Measurements from ENCODE around the gene CFAP97. TPM values are rescaled to one million over a fixed set of nuclear protein-coding genes. Genes with fewer than 3 reads are reported as not detected.
"Not testable (repeated sequence)": the region's sequence is repeated elsewhere in the genome, so short reads cannot be mapped to it uniquely, and the experiment has no call there.

Gene CFAP97
- total and polyA plus RNA-seq, 2 donors (not counting 1 experiment from before 2014, with no cell fraction given) = 11.3 to 32.0 TPM

GRCh38 chr4:185243879-185244278, 40.1 kb upstream of the CFAP97 start:
- POLR2A ChIA-PET = no interaction called here
- no peaks in the 10 kb centered on the region for H3K27me3 Mint-ChIP-seq
- H3K27ac Mint-ChIP-seq = no peak overlapping the region
- DNase-seq = no peak
- Histone ChIP-seq H3K4me2 (replicated peaks; ENCODE audit: low read depth, low read length, poor library complexity, severe bottlenecking) (no peak overlapping the region), H3K79me2 (ENCODE audit: control insufficient read depth, insufficient read depth, low read length) (peaks cover 76% of the 10 kb centered on the region), H3K9ac (ENCODE audit: low read length) (no peak overlapping the region), H3K4me1 (ENCODE audit: control insufficient read depth in 2 of 2, insufficient read depth in 2 of 2, low read length in 2 of 2) (peaks cover 0 to 5% of the 10 kb centered on the region in 2 donors), H3K27ac (ENCODE audit: low read length in 2 of 2) (no peak overlapping the region), H3K27me3 (replicated peaks in 1 of 4; ENCODE audit: control extremely low read depth in 1 of 4, control insufficient read depth in 3 of 4, insufficient read depth in 4 of 4, low read length in 3 of 4) (no peaks in the 10 kb centered on the region), H3K36me3 (replicated peaks in 1 of 2; ENCODE audit: control extremely low read depth in 1 of 2, control insufficient read depth in 1 of 2, extremely low read depth in 1 of 2, insufficient read depth in 2 of 2, low read length in 1 of 2) (no peaks in the 10 kb centered on the region), H4K20me1 (ENCODE audit: control insufficient read depth, insufficient read depth, low read length, poor library complexity, severe bottlenecking) (peaks cover 34% of the 10 kb centered on the region), H2AFZ (ENCODE audit: insufficient read depth, low read depth, low read length, poor library complexity, severe bottlenecking) (no peak overlapping the region), H3K4me3 (ENCODE audit: control extremely low read depth in 1 of 5, extremely low read depth in 1 of 5, insufficient read depth in 1 of 5, low read depth in 2 of 5, low read length in 4 of 5) (no peak overlapping the region), H3K9me3 (ENCODE audit: control extremely low read depth in 1 of 3, control insufficient read depth in 2 of 3, insufficient read depth in 1 of 3, low read length in 2 of 3) (no peaks in the 10 kb centered on the region)
- peaks cover 29% of the 10 kb centered on the region for H3K4me1 Mint-ChIP-seq
- CTCF ChIA-PET = no interaction called here
- intact Hi-C loops (cut with micrococcal nuclease) = no loop called here
- no CpG with 5 or more reads among the region's 4 CpGs for WGBS (ENCODE audit: insufficient coverage)
- ATAC-seq (ENCODE audit: low read depth) = no peak
- no peaks in the 10 kb centered on the region for H3K9me3 Mint-ChIP-seq (ENCODE audit: insufficient read depth)
- TF ChIP-seq EZH2 (IDR thresholded peaks at IDR 0.05; ENCODE audit: borderline replicate concordance, insufficient read depth, low read depth, low read length, poor library complexity, severe bottlenecking) = no peak
- TF ChIP-seq CTCF (IDR thresholded peaks at IDR 0.05) = no peak
- H3K4me3 Mint-ChIP-seq = no peak overlapping the region

GRCh38 chr4:185242749-185243533, 39.1 kb upstream of the CFAP97 start:
- CTCF ChIA-PET = interaction anchor here (0.6 kb wide), 1 partner anchor 51 kb away, joined by 4 read pairs; no protein-coding TSS in a partner anchor
- Histone ChIP-seq H3K36me3 (replicated peaks in 1 of 2; ENCODE audit: control extremely low read depth in 1 of 2, control insufficient read depth in 1 of 2, extremely low read depth in 1 of 2, insufficient read depth in 2 of 2, low read length in 1 of 2) (no peaks in the 10 kb centered on the region), H3K4me2 (replicated peaks; ENCODE audit: low read depth, low read length, poor library complexity, severe bottlenecking) (no peak overlapping the region), H2AFZ (ENCODE audit: insufficient read depth, low read depth, low read length, poor library complexity, severe bottlenecking) (no peak overlapping the region), H3K9ac (ENCODE audit: low read length) (no peak overlapping the region), H3K4me3 (ENCODE audit: control extremely low read depth in 1 of 5, extremely low read depth in 1 of 5, insufficient read depth in 1 of 5, low read depth in 2 of 5, low read length in 4 of 5) (no peak overlapping the region), H4K20me1 (ENCODE audit: control insufficient read depth, insufficient read depth, low read length, poor library complexity, severe bottlenecking) (peaks cover 44% of the 10 kb centered on the region), H3K27me3 (replicated peaks in 1 of 4; ENCODE audit: control extremely low read depth in 1 of 4, control insufficient read depth in 3 of 4, insufficient read depth in 4 of 4, low read length in 3 of 4) (no peaks in the 10 kb centered on the region), H3K27ac (ENCODE audit: low read length in 2 of 2) (peak overlapping the region in 1 of 2 donors; percentile 13), H3K9me3 (ENCODE audit: control extremely low read depth in 1 of 3, control insufficient read depth in 2 of 3, insufficient read depth in 1 of 3, low read length in 2 of 3) (peaks cover 0 to 2% (median 0%) of the 10 kb centered on the region in 3 donors), H3K79me2 (ENCODE audit: control insufficient read depth, insufficient read depth, low read length) (peaks cover 76% of the 10 kb centered on the region), H3K4me1 (ENCODE audit: control insufficient read depth in 2 of 2, insufficient read depth in 2 of 2, low read length in 2 of 2) (peaks cover 0 to 5% of the 10 kb centered on the region in 2 donors)
- no peak for DNase-seq
- Mint-ChIP-seq H3K27me3 (no peaks in the 10 kb centered on the region), H3K4me3 (no peak overlapping the region), H3K27ac (peak overlapping the region; percentile 26), H3K9me3 (ENCODE audit: insufficient read depth) (no peaks in the 10 kb centered on the region), H3K4me1 (peaks cover 31% of the 10 kb centered on the region)
- no peak for ATAC-seq (ENCODE audit: low read depth)
- no CpG with 5 or more reads among the region's 6 CpGs for WGBS (ENCODE audit: insufficient coverage)
- TF ChIP-seq CTCF (IDR thresholded peaks at IDR 0.05) (no peak), EZH2 (IDR thresholded peaks at IDR 0.05; ENCODE audit: borderline replicate concordance, insufficient read depth, low read depth, low read length, poor library complexity, severe bottlenecking) (no peak)
- POLR2A ChIA-PET = no interaction called here
- intact Hi-C loops (cut with micrococcal nuclease) = no loop called here

- DNase-seq; H3K36me3 ChIP-seq (replicated peaks in 1 of 2; ENCODE audit: control extremely low read depth in 1 of 2, control insufficient read depth in 1 of 2, extremely low read depth in 1 of 2, insufficient read depth in 2 of 2, low read length in 1 of 2); H3K4me3 ChIP-seq (ENCODE audit: control extremely low read depth in 1 of 5, extremely low read depth in 1 of 5, insufficient read depth in 1 of 5, low read depth in 2 of 5, low read length in 4 of 5); H3K4me1 ChIP-seq (ENCODE audit: control insufficient read depth in 2 of 2, insufficient read depth in 2 of 2, low read length in 2 of 2); CTCF ChIA-PET; H3K4me2 ChIP-seq (replicated peaks; ENCODE audit: low read depth, low read length, poor library complexity, severe bottlenecking); ATAC-seq (ENCODE audit: low read depth); H3K27ac ChIP-seq (ENCODE audit: low read length in 2 of 2); H3K9me3 Mint-ChIP-seq (ENCODE audit: insufficient read depth); H3K4me3 Mint-ChIP-seq; H3K9me3 ChIP-seq (ENCODE audit: control extremely low read depth in 1 of 3, control insufficient read depth in 2 of 3, insufficient read depth in 1 of 3, low read length in 2 of 3); intact Hi-C loops (cut with micrococcal nuclease); H3K27me3 Mint-ChIP-seq; POLR2A ChIA-PET; H3K9ac ChIP-seq (ENCODE audit: low read length); H2AFZ ChIP-seq (ENCODE audit: insufficient read depth, low read depth, low read length, poor library complexity, severe bottlenecking); H3K27ac Mint-ChIP-seq; H3K27me3 ChIP-seq (replicated peaks in 1 of 4; ENCODE audit: control extremely low read depth in 1 of 4, control insufficient read depth in 3 of 4, insufficient read depth in 4 of 4, low read length in 3 of 4): not testable (repeated sequence)
- no CpG with 5 or more reads among the region's 32 CpGs for WGBS (ENCODE audit: insufficient coverage)
- Histone ChIP-seq H3K79me2 (ENCODE audit: control insufficient read depth, insufficient read depth, low read length) (peaks cover 82% of the 10 kb centered on the region), H4K20me1 (ENCODE audit: control insufficient read depth, insufficient read depth, low read length, poor library complexity, severe bottlenecking) (peaks cover 53% of the 10 kb centered on the region)
- peaks cover 29% of the 10 kb centered on the region for H3K4me1 Mint-ChIP-seq
Measured at GRCh38 chr4:185240486-185240885, 36.7 kb upstream of the CFAP97 start.
